IPS-20b (cell line): ENCODE results near the gene FURIN.
"Not testable (repeated sequence)": the region's sequence is repeated elsewhere in the genome, so short reads cannot be mapped to it uniquely, and the experiment has no call there.

Experiments
- H3K27ac ChIP-seq: one replicate; pipeline ENCODE4 v1.5.1; 2013; ENCODE audit warnings: low read length
- H3K27me3 ChIP-seq: 2 replicates; pipeline ENCODE4 v1.6.1; 2013; ENCODE audit warnings: mild to moderate bottlenecking, low read length, inconsistent platforms; ENCODE audit not compliant: insufficient read depth
- H3K36me3 ChIP-seq: 2 replicates; pipeline ENCODE4 v1.6.1; 2013; ENCODE audit warnings: low read depth, mild to moderate bottlenecking, inconsistent platforms, low read length, moderate library complexity; ENCODE audit not compliant: insufficient read depth
- H3K4me1 ChIP-seq: 2 replicates; pipeline ENCODE4 v1.6.1; 2013; ENCODE audit warnings: mild to moderate bottlenecking, control low read depth, inconsistent platforms, low read length, moderate library complexity; ENCODE audit not compliant: insufficient read depth
- H3K4me3 ChIP-seq: 2 replicates; pipeline ENCODE4 v1.5.1; 2013; ENCODE audit warnings: mild to moderate bottlenecking, low read length, inconsistent platforms
- H3K9ac ChIP-seq: 2 replicates; pipeline ENCODE4 v1.6.1; 2013; ENCODE audit warnings: low read depth, mild to moderate bottlenecking, inconsistent platforms, low read length, moderate library complexity
- H3K9me3 ChIP-seq: 2 replicates; pipeline ENCODE4 v1.6.1; 2013; ENCODE audit warnings: mild to moderate bottlenecking, low read depth, low read length, inconsistent platforms; ENCODE audit not compliant: insufficient read depth

The FURIN gene

GRCh38 chr15:90907838-90908507 lies 39.6 kb downstream of the FURIN start:
- Histone ChIP-seq H3K9me3 (no peaks in the 10 kb centered on the region), H3K36me3 (peaks cover 3% of the 10 kb centered on the region), H3K27ac (no peak overlapping the region), H3K9ac (no peak overlapping the region), H3K4me3 (no peak overlapping the region), H3K4me1 (peaks cover 4% of the 10 kb centered on the region; the same call in 1 of the 2 replicates), H3K27me3 (peaks cover 19% of the 10 kb centered on the region)

- not testable (repeated sequence) for H3K4me1 ChIP-seq, H3K27me3 ChIP-seq, H3K9me3 ChIP-seq, H3K36me3 ChIP-seq, H3K27ac ChIP-seq, H3K9ac ChIP-seq, H3K4me3 ChIP-seq
Measured at GRCh38 chr15:90909449-90909848, 41.1 kb downstream of the FURIN start.

DNA sequence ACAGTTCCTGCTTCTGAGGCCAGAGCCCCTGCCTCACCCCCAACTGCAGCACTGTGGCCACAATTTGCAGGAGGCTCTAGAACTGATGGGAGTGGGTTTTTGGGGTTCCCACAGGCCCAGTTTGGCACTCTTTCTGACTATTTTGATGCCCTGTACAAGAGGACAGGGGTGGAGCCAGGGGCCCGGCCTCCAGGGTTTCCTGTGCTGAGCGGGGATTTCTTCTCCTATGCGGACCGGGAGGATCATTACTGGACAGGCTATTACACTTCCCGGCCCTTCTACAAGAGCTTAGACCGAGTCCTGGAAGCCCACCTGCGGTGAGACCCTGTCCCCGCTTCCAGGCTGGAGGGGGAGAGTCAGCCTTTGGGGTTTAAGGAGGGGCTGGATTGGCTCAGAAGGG lies 41.6 kb downstream of the FURIN start:
- no peak overlapping the region for H3K9ac ChIP-seq
- no peak overlapping the region for H3K27ac ChIP-seq
- no peaks in the 10 kb centered on the region for H3K9me3 ChIP-seq
- H3K4me1 ChIP-seq: no peaks in the 10 kb centered on the region
- H3K27me3 ChIP-seq: peaks cover 1% of the 10 kb centered on the region; the same call in 1 of the 2 replicates
- peaks cover 8% of the 10 kb centered on the region for H3K36me3 ChIP-seq
- H3K4me3 ChIP-seq: no peak overlapping the region

DNA sequence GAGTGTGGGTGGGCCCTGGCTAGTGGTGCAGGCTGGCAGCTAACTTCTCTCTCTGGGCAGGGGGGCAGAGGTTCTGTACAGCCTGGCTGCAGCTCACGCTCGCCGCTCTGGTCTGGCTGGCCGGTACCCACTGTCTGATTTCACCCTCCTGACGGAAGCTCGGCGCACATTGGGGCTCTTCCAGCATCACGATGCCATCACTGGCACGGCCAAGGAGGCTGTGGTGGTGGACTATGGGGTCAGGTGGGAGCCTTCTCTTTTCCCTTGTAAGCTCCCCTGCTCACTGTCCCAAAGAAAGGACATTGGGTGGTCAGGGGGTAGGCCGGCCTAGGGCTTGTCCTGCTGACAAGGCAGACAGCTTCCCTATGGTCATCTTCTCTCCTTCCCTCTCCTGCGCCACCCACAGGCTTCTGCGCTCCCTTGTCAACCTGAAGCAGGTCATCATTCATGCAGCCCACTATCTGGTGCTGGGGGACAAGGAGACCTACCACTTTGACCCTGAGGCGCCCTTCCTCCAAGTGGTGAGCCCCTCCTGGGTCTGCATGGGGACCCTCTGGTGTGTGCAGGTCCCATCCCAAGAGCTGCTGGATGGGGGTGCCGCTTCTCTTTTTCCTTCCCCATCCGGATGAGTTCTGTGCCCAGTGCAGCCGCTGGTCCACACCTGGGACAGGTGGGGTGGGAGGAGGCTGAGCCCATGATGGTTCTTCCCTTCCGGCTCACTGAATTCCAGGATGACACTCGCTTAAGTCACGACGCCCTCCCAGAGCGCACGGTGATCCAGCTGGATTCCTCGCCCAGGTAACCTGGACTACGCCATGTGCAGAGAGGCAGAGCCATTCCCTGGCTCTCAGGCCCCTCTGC lies 42.3 kb downstream of the FURIN start:
- Histone ChIP-seq H3K36me3 (peaks cover 8% of the 10 kb centered on the region), H3K9ac (no peak overlapping the region)

GRCh38 chr15:90911302-90911623 lies 42.9 kb downstream of the FURIN start:
- no peaks in the 10 kb centered on the region for H3K4me1 ChIP-seq
- no peak overlapping the region for H3K9ac ChIP-seq
- H3K9me3 ChIP-seq: no peaks in the 10 kb centered on the region
- no peak overlapping the region for H3K4me3 ChIP-seq
- peaks cover 8% of the 10 kb centered on the region for H3K36me3 ChIP-seq
- no peaks in the 10 kb centered on the region for H3K27me3 ChIP-seq
- H3K27ac ChIP-seq: no peak overlapping the region

More for the DNA sequence above, 42.3 kb downstream of the FURIN start:
- Histone ChIP-seq H3K27me3 (no peaks in the 10 kb centered on the region), H3K9me3 (no peaks in the 10 kb centered on the region), H3K4me1 (no peaks in the 10 kb centered on the region), H3K27ac (no peak overlapping the region), H3K4me3 (no peak overlapping the region)

DNA sequence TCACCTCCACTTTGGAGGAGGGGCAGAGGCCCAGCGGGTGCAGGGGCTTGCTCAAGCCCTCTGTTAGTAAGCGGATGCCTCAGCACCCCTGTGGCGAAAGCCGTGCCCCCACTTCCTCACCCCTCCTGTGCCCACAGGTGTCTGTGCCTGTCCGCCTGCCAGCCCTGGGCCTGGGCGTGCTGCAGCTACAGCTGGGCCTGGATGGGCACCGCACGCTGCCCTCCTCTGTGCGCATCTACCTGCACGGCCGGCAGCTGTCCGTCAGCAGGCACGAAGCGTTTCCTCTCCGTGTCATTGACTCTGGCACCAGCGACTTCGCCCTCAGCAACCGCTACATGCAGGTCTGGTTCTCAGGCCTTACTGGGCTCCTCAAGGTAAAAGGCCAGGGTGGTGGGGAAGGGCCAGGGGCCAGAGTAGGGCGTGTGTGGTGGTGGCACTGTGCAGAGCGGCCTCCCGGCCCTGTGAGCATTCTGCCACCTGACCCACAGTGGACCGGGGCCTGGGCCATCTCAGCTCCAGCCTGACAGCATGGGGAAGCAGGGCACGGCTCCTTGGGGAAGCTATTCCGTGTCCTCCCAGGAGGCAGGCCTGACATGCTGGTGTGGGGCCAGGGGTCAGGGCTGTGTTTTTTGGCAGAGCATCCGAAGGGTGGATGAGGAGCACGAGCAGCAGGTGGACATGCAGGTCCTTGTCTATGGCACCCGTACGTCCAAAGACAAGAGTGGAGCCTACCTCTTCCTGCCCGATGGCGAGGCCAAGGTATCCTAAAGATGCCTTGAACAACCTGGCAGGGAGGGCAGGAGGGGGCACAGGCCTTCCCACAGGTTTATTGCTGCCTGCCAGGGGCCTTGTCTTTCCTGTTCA lies 43.8 kb downstream of the FURIN start:
- no peak overlapping the region for H3K4me3 ChIP-seq
- peaks cover 8% of the 10 kb centered on the region for H3K36me3 ChIP-seq
- H3K4me1 ChIP-seq: no peaks in the 10 kb centered on the region
- H3K9me3 ChIP-seq: no peaks in the 10 kb centered on the region
- H3K27me3 ChIP-seq: no peaks in the 10 kb centered on the region
- no peak overlapping the region for H3K27ac ChIP-seq
- no peak overlapping the region for H3K9ac ChIP-seq

GRCh38 chr15:90912770-90913075 lies 44.3 kb downstream of the FURIN start:
- Histone ChIP-seq H3K4me1 (no peaks in the 10 kb centered on the region), H3K9me3 (no peaks in the 10 kb centered on the region), H3K27ac (no peak overlapping the region), H3K36me3 (peaks cover 8% of the 10 kb centered on the region), H3K27me3 (no peaks in the 10 kb centered on the region), H3K9ac (no peak overlapping the region), H3K4me3 (no peak overlapping the region)

GRCh38 chr15:90913398-90913944 lies 45.1 kb downstream of the FURIN start:
- Histone ChIP-seq H3K9me3 (no peaks in the 10 kb centered on the region), H3K36me3 (peaks cover 9% of the 10 kb centered on the region), H3K4me3 (no peak overlapping the region)

GRCh38 chr15:90914305-90915080 lies 46.1 kb downstream of the FURIN start:
- H3K9ac ChIP-seq: no peak overlapping the region
- peaks cover 17% of the 10 kb centered on the region for H3K36me3 ChIP-seq
- no peaks in the 10 kb centered on the region for H3K4me1 ChIP-seq
- no peak overlapping the region for H3K4me3 ChIP-seq
- no peaks in the 10 kb centered on the region for H3K9me3 ChIP-seq
- H3K27me3 ChIP-seq: no peaks in the 10 kb centered on the region
- H3K27ac ChIP-seq: no peak overlapping the region

More at GRCh38 chr15:90913398-90913944, 45.1 kb downstream of the FURIN start:
- H3K9ac ChIP-seq: no peak overlapping the region
- no peak overlapping the region for H3K27ac ChIP-seq
- H3K4me1 ChIP-seq: no peaks in the 10 kb centered on the region
- no peaks in the 10 kb centered on the region for H3K27me3 ChIP-seq

GRCh38 chr15:90915216-90915807 lies 46.9 kb downstream of the FURIN start:
- H3K4me1 ChIP-seq: no peaks in the 10 kb centered on the region
- H3K27me3 ChIP-seq: no peaks in the 10 kb centered on the region
- no peak overlapping the region for H3K4me3 ChIP-seq
- H3K9ac ChIP-seq: no peak overlapping the region
- no peaks in the 10 kb centered on the region for H3K9me3 ChIP-seq
- peaks cover 21% of the 10 kb centered on the region for H3K36me3 ChIP-seq
- no peak overlapping the region for H3K27ac ChIP-seq
